Vagina (tissue), 2 donors: ENCODE results near the gene SPATA20.

ENCODE experiments used
- POLR2A ChIP-seq, 2 donors: fragments of 450-650 bp; IDR thresholded peaks; one replicate each; pipeline ENCODE4 v1.6.1; 2017; ENCODE audit warnings: antibody characterized with exemption in 2 of 2, mild to moderate bottlenecking in 2 of 2, moderate library complexity in 2 of 2
- TF ChIP-seq, protein P1 (sequence below), 3 experiments: fragments of 450-650 bp in 2 of 3; fragments of 200-600 bp in 1 of 3; sonication (generic) in 1 of 3; IDR thresholded peaks; one replicate each; pipeline ENCODE4 v1.5.1; 2017 to 2019; ENCODE audit warnings: antibody characterized with exemption in 3 of 3, mild to moderate bottlenecking in 2 of 3, moderate library complexity in 2 of 3

DNA sequence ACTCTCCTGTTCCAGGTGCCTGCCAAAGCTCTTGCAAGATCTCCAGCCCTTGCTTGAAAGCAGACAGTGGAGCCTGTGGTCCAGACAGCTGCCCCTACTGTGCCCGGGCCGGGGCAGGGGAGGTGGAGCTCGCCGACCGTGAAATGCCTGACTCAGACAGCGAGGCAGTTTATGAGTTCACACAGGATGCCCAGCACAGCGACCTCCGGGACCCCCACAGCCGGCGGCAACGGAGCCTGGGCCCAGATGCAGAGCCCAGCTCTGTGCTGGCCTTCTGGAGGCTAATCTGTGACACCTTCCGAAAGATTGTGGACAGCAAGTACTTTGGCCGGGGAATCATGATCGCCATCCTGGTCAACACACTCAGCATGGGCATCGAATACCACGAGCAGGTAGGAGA lies 31.2 kb downstream of the SPATA20 start:
- TF ChIP-seq, protein P1, sequence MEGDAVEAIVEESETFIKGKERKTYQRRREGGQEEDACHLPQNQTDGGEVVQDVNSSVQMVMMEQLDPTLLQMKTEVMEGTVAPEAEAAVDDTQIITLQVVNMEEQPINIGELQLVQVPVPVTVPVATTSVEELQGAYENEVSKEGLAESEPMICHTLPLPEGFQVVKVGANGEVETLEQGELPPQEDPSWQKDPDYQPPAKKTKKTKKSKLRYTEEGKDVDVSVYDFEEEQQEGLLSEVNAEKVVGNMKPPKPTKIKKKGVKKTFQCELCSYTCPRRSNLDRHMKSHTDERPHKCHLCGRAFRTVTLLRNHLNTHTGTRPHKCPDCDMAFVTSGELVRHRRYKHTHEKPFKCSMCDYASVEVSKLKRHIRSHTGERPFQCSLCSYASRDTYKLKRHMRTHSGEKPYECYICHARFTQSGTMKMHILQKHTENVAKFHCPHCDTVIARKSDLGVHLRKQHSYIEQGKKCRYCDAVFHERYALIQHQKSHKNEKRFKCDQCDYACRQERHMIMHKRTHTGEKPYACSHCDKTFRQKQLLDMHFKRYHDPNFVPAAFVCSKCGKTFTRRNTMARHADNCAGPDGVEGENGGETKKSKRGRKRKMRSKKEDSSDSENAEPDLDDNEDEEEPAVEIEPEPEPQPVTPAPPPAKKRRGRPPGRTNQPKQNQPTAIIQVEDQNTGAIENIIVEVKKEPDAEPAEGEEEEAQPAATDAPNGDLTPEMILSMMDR (IDR thresholded peaks at IDR 0.05), result no peak
- no peak for TF ChIP-seq POLR2A (IDR thresholded peaks at IDR 0.05)
